ENCODE data around the gene SLC4A9.
"Not testable (repeated sequence)": the region's sequence is repeated elsewhere in the genome, so short reads cannot be mapped to it uniquely, and the experiment has no call there.

The SLC4A9 gene

GRCh38 chr5:140402258-140403074, 42.5 kb downstream of the SLC4A9 start:
- DNase-seq, result peak; percentile 49 to 65

- no peak for DNase-seq
Observed at GRCh38 chr5:140403613-140404012, 43.6 kb downstream of the SLC4A9 start.

- DNase-seq, result no peak
Observed at GRCh38 chr5:140408750-140409241, 48.8 kb downstream of the SLC4A9 start.

- DNase-seq, result no peak
Observed at GRCh38 chr5:140413230-140413629, 53.2 kb downstream of the SLC4A9 start.

GRCh38 chr5:140417235-140417634, 57.2 kb downstream of the SLC4A9 start:
- no peak for DNase-seq

- no peak for DNase-seq
Observed at GRCh38 chr5:140418862-140419520, 59.0 kb downstream of the SLC4A9 start.

- DNase-seq, result no peak
Observed at GRCh38 chr5:140420226-140420570, 60.2 kb downstream of the SLC4A9 start.

- DNase-seq, result no peak
Observed at GRCh38 chr5:140420665-140421361, 60.8 kb downstream of the SLC4A9 start.

GRCh38 chr5:140421375-140421774, 61.4 kb downstream of the SLC4A9 start:
- DNase-seq, result not testable (repeated sequence)

GRCh38 chr5:140423609-140424008, 63.6 kb downstream of the SLC4A9 start:
- no peak for DNase-seq

- no peak for DNase-seq
Observed at GRCh38 chr5:140424135-140424534, 64.1 kb downstream of the SLC4A9 start.

Data from stimulated activated CD4-positive, alpha-beta T cell treated with anti-CD3 and anti-CD28 coated beads, Interleukin-4, amount 100 ng/mL, for 4 hours (primary cell).